Astrocyte of the spinal cord (primary cell): ENCODE data around the gene ILF3.
A peak's percentile ranks its signal among the peaks of the same experiment; 100 is the strongest.

Source experiments
- DNase-seq: peaks from one replicate; pipeline ENCODE4 v3.0.0; 2011; ENCODE audit warnings: low read depth, low spot score
- H3K4me3 ChIP-seq: 2 replicates; pipeline ENCODE4 v1.5.1; 2011; ENCODE audit warnings: low read depth, mild to moderate bottlenecking, low read length, moderate library complexity
- CTCF ChIP-seq: IDR thresholded peaks from 2 replicates; pipeline ENCODE4 v1.5.1; 2012; ENCODE audit warnings: low read depth, mild to moderate bottlenecking, low read length, inconsistent platforms
- in situ Hi-C: cut with HindIII; loops from 2 replicates; pipeline ENCODE4 v1.10.0; 2017; ENCODE audit warnings: low sequenced_read_pairs

Gene ILF3

GRCh38 chr19:10648360-10648759, 5.8 kb upstream of the ILF3 start:
- H3K4me3 ChIP-seq: no peak overlapping the region
- DNase-seq: no peak
- in situ Hi-C loops: no loop called here
- no peak for TF ChIP-seq CTCF

GRCh38 chr19:10651851-10652250, 2.3 kb upstream of the ILF3 start:
- no peak for TF ChIP-seq CTCF
- in situ Hi-C loops: no loop called here
- no peak overlapping the region for H3K4me3 ChIP-seq
- no peak for DNase-seq

GRCh38 chr19:10653482-10653731, 739 bp upstream of the ILF3 start:
- no peak for DNase-seq
- TF ChIP-seq CTCF: no peak
- peak overlapping the region; percentile 91 for H3K4me3 ChIP-seq
- in situ Hi-C loops: no loop called here

DNA sequence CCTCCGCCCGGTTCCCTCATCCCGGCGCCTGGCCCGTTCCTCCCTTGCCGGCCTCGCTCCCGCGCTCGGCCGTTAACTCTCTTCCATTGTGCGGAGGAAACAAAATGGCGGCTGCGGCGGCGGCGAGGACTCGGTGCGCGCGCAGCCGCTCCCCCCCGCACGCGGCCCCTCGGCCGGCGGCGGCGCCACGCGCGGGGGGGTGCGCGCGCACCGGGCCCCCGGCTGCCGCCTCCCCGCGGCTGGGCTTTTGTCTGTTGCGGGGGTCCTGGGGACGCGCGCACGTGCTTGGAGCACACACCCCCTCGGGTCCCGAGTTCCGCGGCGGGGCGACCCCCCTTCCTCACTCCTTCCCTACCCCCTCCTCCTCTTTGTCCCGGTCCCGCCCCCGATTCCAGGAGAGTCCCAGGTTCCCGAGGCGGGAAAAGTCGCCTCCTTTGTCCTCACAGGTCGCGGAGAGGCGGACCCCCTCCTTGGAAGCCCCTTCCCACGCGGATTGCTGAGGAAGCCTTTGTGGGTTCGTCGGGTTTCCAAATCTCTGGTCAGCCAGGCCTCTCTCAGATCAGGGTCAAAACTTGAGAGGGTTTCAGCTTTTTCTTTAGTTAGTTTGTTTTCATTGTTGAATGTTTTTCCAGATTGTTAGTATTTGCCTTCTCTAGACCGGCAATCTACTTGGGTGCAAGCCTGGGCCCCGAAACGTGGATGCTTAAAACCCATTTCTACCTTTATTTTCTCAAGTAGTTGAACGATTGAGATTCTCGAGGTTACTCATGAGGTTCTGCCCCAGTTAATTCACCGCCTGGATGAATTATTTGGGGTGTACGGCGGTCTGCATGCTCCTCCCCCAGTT, 687 bp downstream of the ILF3 start:
- no peak for DNase-seq
- no peak for TF ChIP-seq CTCF
- in situ Hi-C loops: no loop called here
- peak overlapping the region; percentile 91 for H3K4me3 ChIP-seq

DNA sequence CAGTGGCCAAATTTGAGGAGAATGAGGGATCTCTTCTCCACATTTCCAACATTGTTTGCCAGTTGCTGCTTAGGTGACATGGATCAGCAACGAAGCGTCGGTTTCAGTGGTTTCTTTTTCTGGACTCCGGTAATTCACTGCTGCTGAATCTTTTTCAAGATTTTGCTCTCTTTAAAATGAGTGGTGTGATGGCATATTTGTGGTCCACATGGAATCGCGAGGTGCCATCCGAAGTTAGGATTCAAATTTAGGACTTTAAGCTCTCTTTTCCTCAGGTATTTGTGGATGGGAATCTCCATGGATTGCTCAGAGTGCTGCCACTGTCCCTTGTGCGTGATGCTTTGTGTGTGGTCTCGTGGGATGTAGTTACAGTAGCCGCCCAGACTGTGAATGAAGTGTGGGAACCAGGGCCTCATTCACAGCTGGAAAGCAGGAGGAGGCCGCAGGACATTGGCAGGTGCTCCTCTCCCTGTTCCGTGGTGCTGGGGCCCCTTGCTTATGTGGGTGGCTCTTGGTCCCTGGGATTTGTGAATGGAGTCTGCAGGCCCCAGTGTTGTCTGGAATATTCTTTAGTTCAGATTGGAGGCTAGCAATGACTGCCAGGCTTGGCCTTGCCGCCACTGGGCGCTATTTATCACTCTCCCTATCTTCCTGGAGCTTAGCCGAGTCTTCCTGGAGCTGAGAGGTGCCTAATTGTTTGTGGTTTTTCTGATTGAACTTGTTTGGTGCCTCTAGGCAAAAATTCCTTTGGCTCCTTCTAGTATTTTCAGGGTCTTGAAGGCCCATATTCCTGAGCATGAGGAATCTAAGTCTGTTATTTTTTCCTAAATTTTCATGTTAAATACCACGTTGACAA, 1.5 kb downstream of the ILF3 start:
- H3K4me3 ChIP-seq: peak overlapping the region; percentile 91
- in situ Hi-C loops: no loop called here
- DNase-seq: peak; percentile 26
- TF ChIP-seq CTCF: no peak

- no peak for TF ChIP-seq CTCF
- in situ Hi-C loops: no loop called here
- H3K4me3 ChIP-seq: no peak overlapping the region
- no peak for DNase-seq
Measured at GRCh38 chr19:10660346-10660745, 6.2 kb downstream of the ILF3 start.
